H9 (cell line): ENCODE results near the gene TRIO. TPM values are rescaled to one million over a fixed set of nuclear protein-coding genes. Genes with fewer than 3 reads are reported as not detected.

ENCODE experiments used
- DNase-seq: peaks from one replicate; pipeline ENCODE4 v3.0.0-alpha.2; 2017
- H2AFZ ChIP-seq: one replicate; pipeline ENCODE4 v1.6.1; 2013; ENCODE audit warnings: mild to moderate bottlenecking, low read length, control low read depth, moderate library complexity
- H2AK5ac ChIP-seq: 2 replicates; pipeline ENCODE4 v1.6.1; 2013; ENCODE audit warnings: low read length, control low read depth, mixed read lengths; ENCODE audit not compliant: insufficient read length
- H2BK120ac ChIP-seq: one replicate; pipeline ENCODE4 v1.6.1; 2013; ENCODE audit warnings: low read depth, mild to moderate bottlenecking, low read length, control low read depth, inconsistent platforms; ENCODE audit not compliant: poor library complexity, severe bottlenecking
- H2BK12ac ChIP-seq: 2 replicates; pipeline ENCODE4 v1.6.1; 2013; ENCODE audit warnings: low read length, control low read depth, mixed read lengths, low read depth; ENCODE audit not compliant: insufficient read length
- H2BK15ac ChIP-seq: 2 replicates; pipeline ENCODE4 v1.6.1; 2013; ENCODE audit warnings: low read depth, low read length, control low read depth
- H2BK20ac ChIP-seq: one replicate; pipeline ENCODE4 v1.6.1; 2013; ENCODE audit warnings: low read depth, mild to moderate bottlenecking, low read length, control low read depth, inconsistent platforms; ENCODE audit not compliant: poor library complexity, severe bottlenecking
- H2BK5ac ChIP-seq: 2 replicates; pipeline ENCODE4 v1.6.1; 2013; ENCODE audit warnings: low read length, control low read depth, mixed read lengths; ENCODE audit not compliant: insufficient read length
- H3K14ac ChIP-seq: 2 replicates; pipeline ENCODE4 v1.6.1; 2013; ENCODE audit warnings: low read length, control low read depth; ENCODE audit not compliant: insufficient read depth
- H3K18ac ChIP-seq: 2 replicates; pipeline ENCODE4 v1.6.1; 2013; ENCODE audit warnings: low read depth, mild to moderate bottlenecking, mixed read lengths, low read length, control low read depth; ENCODE audit not compliant: insufficient read length
- H3K23ac ChIP-seq: 2 replicates; pipeline ENCODE4 v1.6.1; 2013; ENCODE audit warnings: low read length, control low read depth, mixed read lengths, low read depth; ENCODE audit not compliant: insufficient read length
- H3K23me2 ChIP-seq: 2 replicates; pipeline ENCODE4 v1.6.1; 2013; ENCODE audit warnings: low read depth, mild to moderate bottlenecking, mixed read lengths, low read length, control low read depth; ENCODE audit not compliant: insufficient read length, poor library complexity, severe bottlenecking
- H3K27ac ChIP-seq: 2 replicates; pipeline ENCODE4 v1.5.1; 2013; ENCODE audit warnings: low read length, control low read depth, mixed read lengths, low read depth; ENCODE audit not compliant: insufficient read length
- H3K27me3 ChIP-seq: 2 replicates; pipeline ENCODE4 v1.6.1; 2013; ENCODE audit warnings: low read length, control low read depth, inconsistent platforms; ENCODE audit not compliant: insufficient read depth
- H3K4ac ChIP-seq: 2 replicates; pipeline ENCODE4 v1.6.1; 2013; ENCODE audit warnings: low read depth, mild to moderate bottlenecking, control low read depth, inconsistent platforms, low read length, moderate library complexity
- H3K4me1 ChIP-seq: 2 replicates; pipeline ENCODE4 v1.6.1; 2013; ENCODE audit warnings: low read length, control low read depth, inconsistent platforms; ENCODE audit not compliant: insufficient read depth
- H3K4me2 ChIP-seq: 2 replicates; pipeline ENCODE4 v1.6.1; 2013; ENCODE audit warnings: low read length, control low read depth, mixed read lengths; ENCODE audit not compliant: insufficient read length, insufficient read depth
- H3K56ac ChIP-seq: 2 replicates; pipeline ENCODE4 v1.6.1; 2013; ENCODE audit warnings: low read depth, mild to moderate bottlenecking, mixed read lengths, low read length, control low read depth; ENCODE audit not compliant: insufficient read length
- H3K79me1 ChIP-seq: 2 replicates; pipeline ENCODE4 v1.6.1; 2013; ENCODE audit warnings: low read depth, mild to moderate bottlenecking, moderate library complexity, low read length, control low read depth, inconsistent platforms; ENCODE audit not compliant: insufficient read depth, poor library complexity, severe bottlenecking
- H3K79me2 ChIP-seq: 2 replicates; pipeline ENCODE4 v1.6.1; 2013; ENCODE audit warnings: low read length, control low read depth, inconsistent platforms; ENCODE audit not compliant: insufficient read depth
- H3K9ac ChIP-seq: 2 replicates; pipeline ENCODE4 v1.6.1; 2013; ENCODE audit warnings: low read length, control low read depth, mixed read lengths; ENCODE audit not compliant: insufficient read length; ENCODE audit errors: extremely low read depth
- H3K9me3 ChIP-seq: one replicate; pipeline ENCODE4 v1.6.1; 2013; ENCODE audit warnings: low read depth, low read length, inconsistent platforms; ENCODE audit not compliant: control insufficient read depth
- H3T11ph ChIP-seq: one replicate; pipeline ENCODE4 v1.6.1; 2013; ENCODE audit warnings: mild to moderate bottlenecking, low read length, control low read depth, inconsistent platforms
- H4K20me1 ChIP-seq: one replicate; pipeline ENCODE4 v1.6.1; 2013; ENCODE audit not compliant: control insufficient read depth, insufficient read length, insufficient read depth
- H4K5ac ChIP-seq: 2 replicates; pipeline ENCODE4 v1.6.1; 2013; ENCODE audit warnings: low read depth, mild to moderate bottlenecking, mixed read lengths, low read length, control low read depth; ENCODE audit not compliant: insufficient read length
- H4K8ac ChIP-seq: replicated peaks from 2 replicates; pipeline ENCODE4 v1.6.1; 2013; ENCODE audit warnings: low read length, control low read depth, mixed read lengths, low read depth; ENCODE audit not compliant: insufficient read length
- H4K91ac ChIP-seq: 2 replicates; pipeline ENCODE4 v1.6.1; 2013; ENCODE audit warnings: low read depth, mild to moderate bottlenecking, moderate library complexity, mixed read lengths, low read length, control low read depth; ENCODE audit not compliant: insufficient read length
- H3K27ac Mint-ChIP-seq, 3 experiments: 2 replicates in 2 of 3; 3 replicates in 1 of 3; pipeline ENCODE4 v1.8.0; 2020 to 2021; ENCODE audit warnings: mixed read lengths in 3 of 3, mild to moderate bottlenecking in 1 of 3, moderate library complexity in 1 of 3
- H3K27me3 Mint-ChIP-seq: 2 replicates; pipeline ENCODE4 v1.8.0; 2021; ENCODE audit warnings: low read depth, mild to moderate bottlenecking, moderate library complexity, mixed read lengths
- H3K36me3 Mint-ChIP-seq, 3 experiments: 2 replicates in 2 of 3; 3 replicates in 1 of 3; pipeline ENCODE4 v1.8.0; 2020 to 2021; ENCODE audit warnings: low read depth in 3 of 3, mixed read lengths in 3 of 3; ENCODE audit not compliant: insufficient read depth in 1 of 3
- H3K4me1 Mint-ChIP-seq, 2 experiments: 2 replicates each; pipeline ENCODE4 v1.8.0; 2020; ENCODE audit warnings: mixed read lengths in 2 of 2
- H3K4me3 Mint-ChIP-seq, 2 experiments: 2 replicates in 1 of 2; 3 replicates in 1 of 2; pipeline ENCODE4 v1.8.0; 2020 to 2021; ENCODE audit warnings: mild to moderate bottlenecking in 2 of 2, mixed read lengths in 2 of 2, moderate library complexity in 1 of 2
- H3K9me3 Mint-ChIP-seq, 2 experiments: 2 replicates in 1 of 2; 3 replicates in 1 of 2; pipeline ENCODE4 v1.8.0; 2020; ENCODE audit warnings: mild to moderate bottlenecking in 2 of 2, mixed read lengths in 2 of 2, moderate library complexity in 1 of 2
- WGBS: extraction: QIAGEN DNeasy Blood & Tissue Kit; methylation state at CpG from one replicate; pipeline ENCODE4 v1.1.7; 2013; ENCODE audit warnings: missing lambda C conversion rate, low lambda C conversion rate, mixed read lengths; ENCODE audit not compliant: insufficient read length; ENCODE audit errors: extremely low coverage; 5-methylcytosine and 5-hydroxymethylcytosine counted together
- total RNA-seq: library from RNA; stranded (reverse); gene quantifications from 2 replicates; pipeline ENCODE4 v1.2.1, GENCODE V29; 2021
- TF ChIP-seq, protein P1 (sequence below): fragments of 200-600 bp; sonication (generic); conservative IDR thresholded peaks from 3 replicates; pipeline ENCODE4 v1.8.0; 2021; ENCODE audit warnings: antibody characterized with exemption, mild to moderate bottlenecking

The TRIO gene
- total RNA-seq, 1 experiment from 2014 or later: 87.8 TPM

GRCh38 chr5:14175381-14175780 lies 32.2 kb downstream of the TRIO start:
- no peaks in the 10 kb centered on the region for H3K27me3 Mint-ChIP-seq
- TF ChIP-seq, protein P1, sequence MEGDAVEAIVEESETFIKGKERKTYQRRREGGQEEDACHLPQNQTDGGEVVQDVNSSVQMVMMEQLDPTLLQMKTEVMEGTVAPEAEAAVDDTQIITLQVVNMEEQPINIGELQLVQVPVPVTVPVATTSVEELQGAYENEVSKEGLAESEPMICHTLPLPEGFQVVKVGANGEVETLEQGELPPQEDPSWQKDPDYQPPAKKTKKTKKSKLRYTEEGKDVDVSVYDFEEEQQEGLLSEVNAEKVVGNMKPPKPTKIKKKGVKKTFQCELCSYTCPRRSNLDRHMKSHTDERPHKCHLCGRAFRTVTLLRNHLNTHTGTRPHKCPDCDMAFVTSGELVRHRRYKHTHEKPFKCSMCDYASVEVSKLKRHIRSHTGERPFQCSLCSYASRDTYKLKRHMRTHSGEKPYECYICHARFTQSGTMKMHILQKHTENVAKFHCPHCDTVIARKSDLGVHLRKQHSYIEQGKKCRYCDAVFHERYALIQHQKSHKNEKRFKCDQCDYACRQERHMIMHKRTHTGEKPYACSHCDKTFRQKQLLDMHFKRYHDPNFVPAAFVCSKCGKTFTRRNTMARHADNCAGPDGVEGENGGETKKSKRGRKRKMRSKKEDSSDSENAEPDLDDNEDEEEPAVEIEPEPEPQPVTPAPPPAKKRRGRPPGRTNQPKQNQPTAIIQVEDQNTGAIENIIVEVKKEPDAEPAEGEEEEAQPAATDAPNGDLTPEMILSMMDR: no peak
- no peaks in the 10 kb centered on the region for H3K36me3 Mint-ChIP-seq
- no peak overlapping the region for H3K4me3 Mint-ChIP-seq
- H3K4me2 ChIP-seq: no peak overlapping the region
- peaks cover 15% of the 10 kb centered on the region; the same call in 1 of the 2 replicates for H3K4me1 ChIP-seq
- no peaks in the 10 kb centered on the region for H3K23me2 ChIP-seq
- no peak overlapping the region for H3K9ac ChIP-seq
- H3K4ac ChIP-seq: no peak overlapping the region
- no peak overlapping the region for H2BK5ac ChIP-seq
- no peak overlapping the region for H2BK120ac ChIP-seq
- H2AK5ac ChIP-seq: no peak overlapping the region
- no peak overlapping the region for H4K91ac ChIP-seq
- no peaks in the 10 kb centered on the region for H3K9me3 Mint-ChIP-seq
- H4K5ac ChIP-seq: no peak overlapping the region
- H3K79me1 ChIP-seq: peaks cover 11% of the 10 kb centered on the region
- H2BK20ac ChIP-seq: no peak overlapping the region
- no peak overlapping the region for H3K27ac ChIP-seq
- no peak overlapping the region for H3K18ac ChIP-seq
- H3K4me1 Mint-ChIP-seq: peaks cover 61 to 67% of the 10 kb centered on the region in 2 experiments
- H4K20me1 ChIP-seq: no peaks in the 10 kb centered on the region
- H3K23ac ChIP-seq: no peak overlapping the region
- no peak overlapping the region for H4K8ac ChIP-seq
- H3K27ac Mint-ChIP-seq: no peak overlapping the region
- WGBS: no CpG with 5 or more reads among the region's 1 CpG
- peaks cover 41% of the 10 kb centered on the region; the same call in 1 of the 2 replicates for H3K79me2 ChIP-seq
- H2AFZ ChIP-seq: no peak overlapping the region
- no peak overlapping the region for H2BK12ac ChIP-seq
- no peak for DNase-seq
- no peak overlapping the region for H3K56ac ChIP-seq
- no peaks in the 10 kb centered on the region for H3K27me3 ChIP-seq
- H3K9me3 ChIP-seq: no peaks in the 10 kb centered on the region
- no peak overlapping the region for H3K14ac ChIP-seq
- no peak overlapping the region for H3T11ph ChIP-seq
- no peak overlapping the region for H2BK15ac ChIP-seq
